HEK293 (cell line): ENCODE measurements around the gene CCSER1.

Experiments used
- CTCF ChIA-PET: fragments of 350-600 bp; formaldehyde crosslinking; extraction: SDS; loops from one replicate; lab custom pipeline; 2021; ENCODE audit warnings: antibody characterized with exemption; lab: Yijun Ruan, JAX
- POLR2A ChIA-PET: fragments of 300-600 bp; formaldehyde crosslinking; extraction: SDS; loops from one replicate; lab custom pipeline; 2020; ENCODE audit warnings: antibody characterized with exemption, inconsistent platforms; lab: Yijun Ruan, JAX
- H3K27ac ChIP-seq: fragments of 200-500 bp; sonication (Bioruptor generic); 2 replicates; pipeline ENCODE4 v1.5.1; 2014; ENCODE audit warnings: low read depth, low read length, control low read depth, inconsistent platforms; ENCODE audit errors: extremely low read depth
- H3K36me3 ChIP-seq, 2 experiments: fragments of 200-500 bp in 1 of 2; sonication (Bioruptor generic) in 1 of 2; 1 replicate in 1 of 2; 2 replicates in 1 of 2; pipeline ENCODE4 v1.5.1; 2014 to 2017; ENCODE audit warnings: inconsistent platforms in 2 of 2, low read length in 2 of 2; ENCODE audit not compliant: control insufficient read depth in 2 of 2, insufficient read depth in 1 of 2
- H3K4me1 ChIP-seq: fragments of 200-500 bp; sonication (Bioruptor generic); 2 replicates; pipeline ENCODE4 v1.5.1; 2014; ENCODE audit warnings: mild to moderate bottlenecking, low read length, inconsistent platforms; ENCODE audit not compliant: control insufficient read depth, insufficient read depth
- H3K4me3 ChIP-seq: 2 replicates; pipeline ENCODE4 v1.5.1; 2011; ENCODE audit warnings: low read depth, mild to moderate bottlenecking, control low read depth, low read length, moderate library complexity
- H3K9me3 ChIP-seq: fragments of 200-500 bp; sonication (Bioruptor generic); 2 replicates; pipeline ENCODE4 v1.5.1; 2014; ENCODE audit warnings: low read depth, low read length, inconsistent platforms; ENCODE audit not compliant: control insufficient read depth, insufficient read depth
- BCL11B ChIP-seq: fragments of 450-650 bp; formaldehyde crosslinking; IDR thresholded peaks from 2 replicates; pipeline ENCODE4 v1.5.1; 2016; ENCODE audit warnings: low read depth, missing biosample characterization, missing genetic modification characterization
- FEZF1 ChIP-seq: fragments of 450-650 bp; formaldehyde crosslinking; IDR thresholded peaks from 2 replicates; pipeline ENCODE4 v1.5.1; 2016; ENCODE audit warnings: missing biosample characterization, missing genetic modification characterization
- GLIS1 ChIP-seq: fragments of 450-650 bp; formaldehyde crosslinking; IDR thresholded peaks from 2 replicates; pipeline ENCODE4 v1.5.1; 2016; ENCODE audit warnings: missing biosample characterization, missing genetic modification characterization
- MEIS1 ChIP-seq: sonication (generic); formaldehyde crosslinking; IDR thresholded peaks from 2 replicates; pipeline ENCODE4 v1.8.1; 2022; ENCODE audit warnings: missing genetic modification reagents, mild to moderate bottlenecking, borderline replicate concordance
- MZF1 ChIP-seq: fragments of 450-650 bp; formaldehyde crosslinking; IDR thresholded peaks from 2 replicates; pipeline ENCODE4 v1.5.1; 2017; ENCODE audit warnings: missing biosample characterization, missing genetic modification characterization, borderline replicate concordance
- OSR2 ChIP-seq: fragments of 450-650 bp; formaldehyde crosslinking; IDR thresholded peaks from 2 replicates; pipeline ENCODE4 v1.5.1; 2016; ENCODE audit warnings: missing biosample characterization, missing genetic modification characterization
- REPIN1 ChIP-seq: fragments of 450-650 bp; formaldehyde crosslinking; IDR thresholded peaks from 2 replicates; pipeline ENCODE4 v1.5.1; 2017; ENCODE audit warnings: missing biosample characterization, missing genetic modification characterization, low read depth
- WT1 ChIP-seq: fragments of 450-650 bp; formaldehyde crosslinking; IDR thresholded peaks from 2 replicates; pipeline ENCODE4 v1.5.1; 2016; ENCODE audit warnings: missing biosample characterization, missing genetic modification characterization
- ZBTB7A ChIP-seq: fragments of 450-650 bp; formaldehyde crosslinking; IDR thresholded peaks from 2 replicates; pipeline ENCODE4 v1.5.1; 2016; ENCODE audit warnings: low read depth, missing biosample characterization, missing genetic modification characterization
- ZFP41 ChIP-seq: fragments of 450-650 bp; formaldehyde crosslinking; IDR thresholded peaks from 2 replicates; pipeline ENCODE4 v1.5.1; 2016; ENCODE audit warnings: missing biosample characterization, missing genetic modification characterization, borderline replicate concordance
- ZNF138 ChIP-seq: fragments of 450-650 bp; formaldehyde crosslinking; IDR thresholded peaks from 2 replicates; pipeline ENCODE4 v1.5.1; 2016; ENCODE audit warnings: missing biosample characterization, missing genetic modification characterization, borderline replicate concordance
- ZNF146 ChIP-seq: fragments of 450-650 bp; formaldehyde crosslinking; IDR thresholded peaks from 2 replicates; pipeline ENCODE4 v1.5.1; 2016; ENCODE audit warnings: missing biosample characterization, missing genetic modification characterization
- ZNF211 ChIP-seq: fragments of 450-650 bp; formaldehyde crosslinking; IDR thresholded peaks from 2 replicates; pipeline ENCODE4 v1.5.1; 2016; ENCODE audit warnings: low read depth, missing biosample characterization, missing genetic modification characterization
- ZNF311 ChIP-seq: fragments of 450-650 bp; formaldehyde crosslinking; IDR thresholded peaks from 2 replicates; pipeline ENCODE4 v1.5.1; 2017; ENCODE audit warnings: missing biosample characterization, missing genetic modification characterization, borderline replicate concordance
- ZNF37A ChIP-seq: fragments of 450-650 bp; IDR thresholded peaks from 2 replicates; pipeline ENCODE4 v1.5.1; 2018; ENCODE audit warnings: missing biosample characterization, missing genetic modification characterization
- ZNF426 ChIP-seq: fragments of 450-650 bp; formaldehyde crosslinking; IDR thresholded peaks from 2 replicates; pipeline ENCODE4 v1.5.1; 2017; ENCODE audit warnings: missing biosample characterization, missing genetic modification characterization, mild to moderate bottlenecking, inconsistent platforms, moderate library complexity
- ZNF433 ChIP-seq: fragments of 450-650 bp; formaldehyde crosslinking; IDR thresholded peaks from 2 replicates; pipeline ENCODE4 v1.5.1; 2016; ENCODE audit warnings: missing biosample characterization, missing genetic modification characterization, low read depth
- ZNF48 ChIP-seq: fragments of 450-650 bp; formaldehyde crosslinking; IDR thresholded peaks from 2 replicates; pipeline ENCODE4 v1.5.1; 2016; ENCODE audit warnings: missing biosample characterization, missing genetic modification characterization
- ZNF488 ChIP-seq: fragments of 450-650 bp; formaldehyde crosslinking; IDR thresholded peaks from 2 replicates; pipeline ENCODE4 v1.5.1; 2016; ENCODE audit warnings: missing biosample characterization, missing genetic modification characterization
- ZNF513 ChIP-seq: fragments of 450-650 bp; IDR thresholded peaks from 2 replicates; pipeline ENCODE4 v1.5.1; 2018; ENCODE audit warnings: missing biosample characterization, missing genetic modification characterization
- ZNF600 ChIP-seq: fragments of 450-650 bp; formaldehyde crosslinking; IDR thresholded peaks from 2 replicates; pipeline ENCODE4 v1.5.1; 2016; ENCODE audit warnings: missing biosample characterization, missing genetic modification characterization
- ZNF629 ChIP-seq: fragments of 450-650 bp; formaldehyde crosslinking; IDR thresholded peaks from 2 replicates; pipeline ENCODE4 v1.5.1; 2017; ENCODE audit warnings: missing biosample characterization, missing genetic modification characterization
- ZNF677 ChIP-seq: fragments of 450-650 bp; IDR thresholded peaks from 2 replicates; pipeline ENCODE4 v1.5.0; 2018; ENCODE audit warnings: missing biosample characterization, mild to moderate bottlenecking, missing genetic modification characterization, moderate library complexity
- ZNF76 ChIP-seq: fragments of 450-650 bp; formaldehyde crosslinking; IDR thresholded peaks from 2 replicates; pipeline ENCODE4; 2016; ENCODE audit warnings: low read depth, missing biosample characterization, missing genetic modification characterization, borderline replicate concordance
- ZNF768 ChIP-seq: fragments of 450-650 bp; formaldehyde crosslinking; IDR thresholded peaks from 2 replicates; pipeline ENCODE4 v1.5.1; 2018; ENCODE audit warnings: missing biosample characterization, mild to moderate bottlenecking, missing genetic modification characterization
- TF ChIP-seq, protein P1 (sequence below): fragments of 450-650 bp; formaldehyde crosslinking; IDR thresholded peaks from 2 replicates; pipeline ENCODE4 v1.5.1; 2017; ENCODE audit warnings: missing biosample characterization, missing genetic modification characterization
- TF ChIP-seq, protein P2 (sequence below): fragments of 450-650 bp; formaldehyde crosslinking; IDR thresholded peaks from 2 replicates; pipeline ENCODE4 v1.5.1; 2017; ENCODE audit warnings: missing biosample characterization, missing genetic modification characterization

CCSER1 gene

GRCh38 chr4:90456891-90457290 lies 329.7 kb downstream of the CCSER1 start:
- no peaks in the 10 kb centered on the region for H3K36me3 ChIP-seq
- no peak overlapping the region for H3K4me3 ChIP-seq
- H3K9me3 ChIP-seq: no peaks in the 10 kb centered on the region
- CTCF ChIA-PET: no interaction called here
- no peak overlapping the region for H3K27ac ChIP-seq
- TF ChIP-seq ZBTB7A (tag by site-specific recombination) (no peak), BCL11B (tag by site-specific recombination) (no peak), ZNF146 (tag by site-specific recombination) (no peak), ZNF488 (tag by site-specific recombination) (no peak), WT1 (tag by site-specific recombination) (no peak), ZNF433 (tag by site-specific recombination) (no peak), ZNF768 (tag by site-specific recombination) (no peak), ZNF37A (no peak), ZNF600 (tag by site-specific recombination) (no peak), ZNF311 (tag by site-specific recombination) (no peak)
- TF ChIP-seq, protein P1, sequence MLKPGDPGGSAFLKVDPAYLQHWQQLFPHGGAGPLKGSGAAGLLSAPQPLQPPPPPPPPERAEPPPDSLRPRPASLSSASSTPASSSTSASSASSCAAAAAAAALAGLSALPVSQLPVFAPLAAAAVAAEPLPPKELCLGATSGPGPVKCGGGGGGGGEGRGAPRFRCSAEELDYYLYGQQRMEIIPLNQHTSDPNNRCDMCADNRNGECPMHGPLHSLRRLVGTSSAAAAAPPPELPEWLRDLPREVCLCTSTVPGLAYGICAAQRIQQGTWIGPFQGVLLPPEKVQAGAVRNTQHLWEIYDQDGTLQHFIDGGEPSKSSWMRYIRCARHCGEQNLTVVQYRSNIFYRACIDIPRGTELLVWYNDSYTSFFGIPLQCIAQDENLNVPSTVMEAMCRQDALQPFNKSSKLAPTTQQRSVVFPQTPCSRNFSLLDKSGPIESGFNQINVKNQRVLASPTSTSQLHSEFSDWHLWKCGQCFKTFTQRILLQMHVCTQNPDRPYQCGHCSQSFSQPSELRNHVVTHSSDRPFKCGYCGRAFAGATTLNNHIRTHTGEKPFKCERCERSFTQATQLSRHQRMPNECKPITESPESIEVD (tag by site-specific recombination): no peak
- TF ChIP-seq, protein P2, sequence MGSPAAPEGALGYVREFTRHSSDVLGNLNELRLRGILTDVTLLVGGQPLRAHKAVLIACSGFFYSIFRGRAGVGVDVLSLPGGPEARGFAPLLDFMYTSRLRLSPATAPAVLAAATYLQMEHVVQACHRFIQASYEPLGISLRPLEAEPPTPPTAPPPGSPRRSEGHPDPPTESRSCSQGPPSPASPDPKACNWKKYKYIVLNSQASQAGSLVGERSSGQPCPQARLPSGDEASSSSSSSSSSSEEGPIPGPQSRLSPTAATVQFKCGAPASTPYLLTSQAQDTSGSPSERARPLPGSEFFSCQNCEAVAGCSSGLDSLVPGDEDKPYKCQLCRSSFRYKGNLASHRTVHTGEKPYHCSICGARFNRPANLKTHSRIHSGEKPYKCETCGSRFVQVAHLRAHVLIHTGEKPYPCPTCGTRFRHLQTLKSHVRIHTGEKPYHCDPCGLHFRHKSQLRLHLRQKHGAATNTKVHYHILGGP: no peak
- no peaks in the 10 kb centered on the region for H3K4me1 ChIP-seq
- POLR2A ChIA-PET: no interaction called here

GRCh38 chr4:90457817-90458216 lies 330.6 kb downstream of the CCSER1 start:
- no peak for TF ChIP-seq ZNF629 (tag by site-specific recombination)
- no peak for TF ChIP-seq ZNF426
- no peak for TF ChIP-seq ZNF211
- TF ChIP-seq ZNF138 (tag by site-specific recombination): no peak
- no peak for TF ChIP-seq FEZF1 (tag by site-specific recombination)
- TF ChIP-seq OSR2 (tag by site-specific recombination): no peak
- no peak for TF ChIP-seq MZF1 (tag by site-specific recombination)
- no peak for TF ChIP-seq ZFP41 (tag by site-specific recombination)
- no peak for TF ChIP-seq ZNF48
- TF ChIP-seq REPIN1: no peak
- no peak for TF ChIP-seq MEIS1 (CRISPR knock-in tag)
- no peak for TF ChIP-seq ZNF76 (tag by site-specific recombination)
- no peak for TF ChIP-seq GLIS1 (tag by site-specific recombination)
- no peak for TF ChIP-seq ZNF677 (tag by site-specific recombination)
- no peak for TF ChIP-seq ZNF513 (tag by site-specific recombination)

More at GRCh38 chr4:90457817-90458216, 330.6 kb downstream of the CCSER1 start:
- H3K36me3 ChIP-seq: no peaks in the 10 kb centered on the region
- H3K4me3 ChIP-seq: no peak overlapping the region
- ChIA-PET POLR2A (no interaction called here), CTCF (no interaction called here)
- H3K27ac ChIP-seq: no peak overlapping the region
- H3K9me3 ChIP-seq: no peaks in the 10 kb centered on the region
- H3K4me1 ChIP-seq: no peaks in the 10 kb centered on the region
